ENCODE measurements around the gene CAPZA1.

The CAPZA1 gene

DNA sequence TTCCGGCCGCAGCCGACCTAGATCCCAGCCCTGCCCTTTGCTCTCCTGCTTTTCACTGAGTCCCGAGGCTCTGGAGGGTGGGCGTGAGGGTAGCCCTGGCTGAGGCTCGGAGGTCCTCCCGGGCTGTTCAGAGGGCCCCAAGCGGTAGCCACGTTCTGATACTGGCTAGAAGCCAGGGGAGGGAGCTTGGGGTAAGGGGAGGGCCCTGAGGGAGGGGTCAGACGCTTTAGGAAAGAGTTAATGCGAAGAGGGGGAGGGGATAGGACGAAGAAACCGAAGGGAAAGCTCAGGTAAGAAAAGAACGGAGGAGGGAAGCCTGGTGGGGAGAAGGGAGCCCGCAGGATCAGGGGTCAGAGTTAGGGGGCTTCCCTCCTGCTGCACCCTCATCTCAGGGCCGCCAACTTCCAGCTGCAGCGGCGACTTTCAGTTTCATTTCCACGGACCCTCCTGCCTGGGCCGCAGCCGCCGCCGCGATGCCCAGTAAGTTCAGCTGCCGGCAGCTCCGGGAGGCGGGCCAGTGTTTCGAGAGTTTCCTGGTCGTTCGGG, 54.9 kb downstream of the CAPZA1 start, which contains the start of gene MOV10 (continued):
- TF ChIP-seq, protein P1, sequence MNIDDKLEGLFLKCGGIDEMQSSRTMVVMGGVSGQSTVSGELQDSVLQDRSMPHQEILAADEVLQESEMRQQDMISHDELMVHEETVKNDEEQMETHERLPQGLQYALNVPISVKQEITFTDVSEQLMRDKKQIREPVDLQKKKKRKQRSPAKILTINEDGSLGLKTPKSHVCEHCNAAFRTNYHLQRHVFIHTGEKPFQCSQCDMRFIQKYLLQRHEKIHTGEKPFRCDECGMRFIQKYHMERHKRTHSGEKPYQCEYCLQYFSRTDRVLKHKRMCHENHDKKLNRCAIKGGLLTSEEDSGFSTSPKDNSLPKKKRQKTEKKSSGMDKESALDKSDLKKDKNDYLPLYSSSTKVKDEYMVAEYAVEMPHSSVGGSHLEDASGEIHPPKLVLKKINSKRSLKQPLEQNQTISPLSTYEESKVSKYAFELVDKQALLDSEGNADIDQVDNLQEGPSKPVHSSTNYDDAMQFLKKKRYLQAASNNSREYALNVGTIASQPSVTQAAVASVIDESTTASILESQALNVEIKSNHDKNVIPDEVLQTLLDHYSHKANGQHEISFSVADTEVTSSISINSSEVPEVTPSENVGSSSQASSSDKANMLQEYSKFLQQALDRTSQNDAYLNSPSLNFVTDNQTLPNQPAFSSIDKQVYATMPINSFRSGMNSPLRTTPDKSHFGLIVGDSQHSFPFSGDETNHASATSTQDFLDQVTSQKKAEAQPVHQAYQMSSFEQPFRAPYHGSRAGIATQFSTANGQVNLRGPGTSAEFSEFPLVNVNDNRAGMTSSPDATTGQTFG (tag by site-specific recombination; IDR thresholded peaks at IDR 0.05; ENCODE audit: borderline replicate concordance), result no peak
- TF ChIP-seq GLI4 (tag by site-specific recombination; IDR thresholded peaks at IDR 0.05) (no peak), ZNF416 (tag by site-specific recombination; IDR thresholded peaks at IDR 0.05) (no peak), ZBTB8A (tag by site-specific recombination; IDR thresholded peaks at IDR 0.05) (peak; percentile 66), ZNF837 (tag by site-specific recombination; IDR thresholded peaks at IDR 0.05) (no peak), ZNF626 (tag by site-specific recombination; IDR thresholded peaks at IDR 0.05) (no peak), ZNF600 (tag by site-specific recombination; IDR thresholded peaks at IDR 0.05) (0 out of 2 replicates have a peak, but pooled peaks have one; percentile 35), ZNF132 (tag by site-specific recombination; IDR thresholded peaks at IDR 0.05; ENCODE audit: borderline replicate concordance) (no peak), ZNF223 (tag by site-specific recombination; IDR thresholded peaks at IDR 0.05) (no peak), ZSCAN30 (tag by site-specific recombination; IDR thresholded peaks at IDR 0.05) (peak; percentile 27), GLIS2 (tag by site-specific recombination; IDR thresholded peaks at IDR 0.05) (peak; percentile 88), KLF16 (tag by site-specific recombination; IDR thresholded peaks at IDR 0.05) (peak; percentile 89), SCRT1 (tag by site-specific recombination; IDR thresholded peaks at IDR 0.05; ENCODE audit: borderline replicate concordance) (no peak), BCL11A (tag by site-specific recombination; IDR thresholded peaks at IDR 0.05; ENCODE audit: low read depth) (peak; percentile 86), ZNF10 (tag by site-specific recombination; IDR thresholded peaks at IDR 0.05) (no peak; the same call in 1 of the 2 replicates), ZNF146 (tag by site-specific recombination; IDR thresholded peaks at IDR 0.05) (no peak; the same call in 1 of the 2 replicates), MZF1 (tag by site-specific recombination; IDR thresholded peaks at IDR 0.05; ENCODE audit: borderline replicate concordance) (no peak), ZNF843 (tag by site-specific recombination; IDR thresholded peaks at IDR 0.05) (peak; percentile 55; the same call in 1 of the 2 replicates), KLF10 (tag by site-specific recombination; IDR thresholded peaks at IDR 0.05) (0 out of 2 replicates have a peak, but pooled peaks have one; percentile 7), ZNF114 (tag by site-specific recombination; IDR thresholded peaks at IDR 0.05) (no peak), ZNF169 (tag by site-specific recombination; IDR thresholded peaks at IDR 0.05) (no peak), WT1 (tag by site-specific recombination; IDR thresholded peaks at IDR 0.05) (peak; percentile 91), ZNF155 (tag by site-specific recombination; IDR thresholded peaks at IDR 0.05) (no peak), BCL11B (tag by site-specific recombination; IDR thresholded peaks at IDR 0.05; ENCODE audit: low read depth) (0 out of 2 replicates have a peak, but pooled peaks have one; percentile 18), ZNF585B (tag by site-specific recombination; IDR thresholded peaks at IDR 0.05) (no peak), RBAK (tag by site-specific recombination; IDR thresholded peaks at IDR 0.05) (no peak), ZNF76 (tag by site-specific recombination; IDR thresholded peaks at IDR 0.05; ENCODE audit: borderline replicate concordance, low read depth) (0 out of 2 replicates have a peak, but pooled peaks have one; percentile 37)
- TF ChIP-seq, protein P2, sequence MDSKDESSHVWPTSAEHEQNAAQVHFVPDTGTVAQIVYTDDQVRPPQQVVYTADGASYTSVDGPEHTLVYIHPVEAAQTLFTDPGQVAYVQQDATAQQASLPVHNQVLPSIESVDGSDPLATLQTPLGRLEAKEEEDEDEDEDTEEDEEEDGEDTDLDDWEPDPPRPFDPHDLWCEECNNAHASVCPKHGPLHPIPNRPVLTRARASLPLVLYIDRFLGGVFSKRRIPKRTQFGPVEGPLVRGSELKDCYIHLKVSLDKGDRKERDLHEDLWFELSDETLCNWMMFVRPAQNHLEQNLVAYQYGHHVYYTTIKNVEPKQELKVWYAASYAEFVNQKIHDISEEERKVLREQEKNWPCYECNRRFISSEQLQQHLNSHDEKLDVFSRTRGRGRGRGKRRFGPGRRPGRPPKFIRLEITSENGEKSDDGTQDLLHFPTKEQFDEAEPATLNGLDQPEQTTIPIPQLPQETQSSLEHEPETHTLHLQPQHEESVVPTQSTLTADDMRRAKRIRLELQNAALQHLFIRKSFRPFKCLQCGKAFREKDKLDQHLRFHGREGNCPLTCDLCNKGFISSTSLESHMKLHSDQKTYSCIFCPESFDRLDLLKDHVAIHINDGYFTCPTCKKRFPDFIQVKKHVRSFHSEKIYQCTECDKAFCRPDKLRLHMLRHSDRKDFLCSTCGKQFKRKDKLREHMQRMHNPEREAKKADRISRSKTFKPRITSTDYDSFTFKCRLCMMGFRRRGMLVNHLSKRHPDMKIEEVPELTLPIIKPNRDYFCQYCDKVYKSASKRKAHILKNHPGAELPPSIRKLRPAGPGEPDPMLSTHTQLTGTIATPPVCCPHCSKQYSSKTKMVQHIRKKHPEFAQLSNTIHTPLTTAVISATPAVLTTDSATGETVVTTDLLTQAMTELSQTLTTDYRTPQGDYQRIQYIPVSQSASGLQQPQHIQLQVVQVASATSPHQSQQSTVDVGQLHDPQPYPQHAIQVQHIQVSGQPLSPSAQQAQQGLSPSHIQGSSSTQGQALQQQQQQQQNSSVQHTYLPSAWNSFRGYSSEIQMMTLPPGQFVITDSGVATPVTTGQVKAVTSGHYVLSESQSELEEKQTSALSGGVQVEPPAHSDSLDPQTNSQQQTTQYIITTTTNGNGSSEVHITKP (tag by site-specific recombination; IDR thresholded peaks at IDR 0.05), result peak; percentile 88
- TF ChIP-seq, protein P3, sequence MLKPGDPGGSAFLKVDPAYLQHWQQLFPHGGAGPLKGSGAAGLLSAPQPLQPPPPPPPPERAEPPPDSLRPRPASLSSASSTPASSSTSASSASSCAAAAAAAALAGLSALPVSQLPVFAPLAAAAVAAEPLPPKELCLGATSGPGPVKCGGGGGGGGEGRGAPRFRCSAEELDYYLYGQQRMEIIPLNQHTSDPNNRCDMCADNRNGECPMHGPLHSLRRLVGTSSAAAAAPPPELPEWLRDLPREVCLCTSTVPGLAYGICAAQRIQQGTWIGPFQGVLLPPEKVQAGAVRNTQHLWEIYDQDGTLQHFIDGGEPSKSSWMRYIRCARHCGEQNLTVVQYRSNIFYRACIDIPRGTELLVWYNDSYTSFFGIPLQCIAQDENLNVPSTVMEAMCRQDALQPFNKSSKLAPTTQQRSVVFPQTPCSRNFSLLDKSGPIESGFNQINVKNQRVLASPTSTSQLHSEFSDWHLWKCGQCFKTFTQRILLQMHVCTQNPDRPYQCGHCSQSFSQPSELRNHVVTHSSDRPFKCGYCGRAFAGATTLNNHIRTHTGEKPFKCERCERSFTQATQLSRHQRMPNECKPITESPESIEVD (tag by site-specific recombination; IDR thresholded peaks at IDR 0.05), result no peak
- TF ChIP-seq, protein P4, sequence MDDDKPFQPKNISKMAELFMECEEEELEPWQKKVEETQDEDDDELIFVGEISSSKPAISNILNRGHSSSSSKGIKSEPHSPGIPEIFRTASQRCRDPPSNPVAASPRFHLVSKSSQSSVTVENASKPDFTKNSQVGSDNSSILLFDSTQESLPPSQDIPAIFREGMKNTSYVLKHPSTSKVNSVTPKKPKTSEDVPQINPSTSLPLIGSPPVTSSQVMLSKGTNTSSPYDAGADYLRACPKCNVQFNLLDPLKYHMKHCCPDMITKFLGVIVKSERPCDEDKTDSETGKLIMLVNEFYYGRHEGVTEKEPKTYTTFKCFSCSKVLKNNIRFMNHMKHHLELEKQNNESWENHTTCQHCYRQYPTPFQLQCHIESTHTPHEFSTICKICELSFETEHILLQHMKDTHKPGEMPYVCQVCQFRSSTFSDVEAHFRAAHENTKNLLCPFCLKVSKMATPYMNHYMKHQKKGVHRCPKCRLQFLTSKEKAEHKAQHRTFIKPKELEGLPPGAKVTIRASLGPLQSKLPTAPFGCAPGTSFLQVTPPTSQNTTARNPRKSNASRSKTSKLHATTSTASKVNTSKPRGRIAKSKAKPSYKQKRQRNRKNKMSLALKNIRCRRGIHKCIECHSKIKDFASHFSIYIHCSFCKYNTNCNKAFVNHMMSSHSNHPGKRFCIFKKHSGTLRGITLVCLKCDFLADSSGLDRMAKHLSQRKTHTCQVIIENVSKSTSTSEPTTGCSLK (tag by site-specific recombination; IDR thresholded peaks at IDR 0.05), result no peak

Measured in HEK293 (cell line).